ENCODE measurements around the gene RIPPLY1. TPM values are rescaled to one million over a fixed set of nuclear protein-coding genes. Genes with fewer than 3 reads are reported as not detected.

RIPPLY1 gene
- total RNA-seq (2021; fragmentation: NEBNext Ultra II Directional; extraction: Animal tissue kit (Norgen Biotek cat#: 25700)): not detected
- long read RNA-seq: 0 reads

GRCh38 chrX:106903291-106903824 lies at the start of gene RIPPLY1:
Gene RIPPLY1 (minus strand): TSS chrX:106903341. CDS start chrX:106903287, 54 bp downstream.
- H3K9me3 Mint-ChIP-seq: no peaks in the 10 kb centered on the region
- H3K27me3 Mint-ChIP-seq (ENCODE audit: insufficient read depth): peaks cover 3% of the 10 kb centered on the region
- TF ChIP-seq, protein P1, sequence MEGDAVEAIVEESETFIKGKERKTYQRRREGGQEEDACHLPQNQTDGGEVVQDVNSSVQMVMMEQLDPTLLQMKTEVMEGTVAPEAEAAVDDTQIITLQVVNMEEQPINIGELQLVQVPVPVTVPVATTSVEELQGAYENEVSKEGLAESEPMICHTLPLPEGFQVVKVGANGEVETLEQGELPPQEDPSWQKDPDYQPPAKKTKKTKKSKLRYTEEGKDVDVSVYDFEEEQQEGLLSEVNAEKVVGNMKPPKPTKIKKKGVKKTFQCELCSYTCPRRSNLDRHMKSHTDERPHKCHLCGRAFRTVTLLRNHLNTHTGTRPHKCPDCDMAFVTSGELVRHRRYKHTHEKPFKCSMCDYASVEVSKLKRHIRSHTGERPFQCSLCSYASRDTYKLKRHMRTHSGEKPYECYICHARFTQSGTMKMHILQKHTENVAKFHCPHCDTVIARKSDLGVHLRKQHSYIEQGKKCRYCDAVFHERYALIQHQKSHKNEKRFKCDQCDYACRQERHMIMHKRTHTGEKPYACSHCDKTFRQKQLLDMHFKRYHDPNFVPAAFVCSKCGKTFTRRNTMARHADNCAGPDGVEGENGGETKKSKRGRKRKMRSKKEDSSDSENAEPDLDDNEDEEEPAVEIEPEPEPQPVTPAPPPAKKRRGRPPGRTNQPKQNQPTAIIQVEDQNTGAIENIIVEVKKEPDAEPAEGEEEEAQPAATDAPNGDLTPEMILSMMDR (IDR thresholded peaks at IDR 0.05): no peak
- no peak within 1 kb of the TSS for H3K27ac Mint-ChIP-seq
- H3K4me3 Mint-ChIP-seq: no peak within 1 kb of the TSS
- no peaks in the 10 kb centered on the region for H3K36me3 Mint-ChIP-seq (ENCODE audit: low read depth)
- peaks cover 21% of the 10 kb centered on the region for H3K4me1 Mint-ChIP-seq (ENCODE audit: low read depth)
- DNase-seq: no peak

GRCh38 chrX:106952538-106952937 lies 49.4 kb upstream of the RIPPLY1 start:
- H3K27me3 Mint-ChIP-seq (ENCODE audit: insufficient read depth): no peaks in the 10 kb centered on the region; the same call in 1 of the 2 replicates
- no peak overlapping the region for H3K4me3 Mint-ChIP-seq
- peaks cover 33% of the 10 kb centered on the region for H3K4me1 Mint-ChIP-seq (ENCODE audit: low read depth)
- TF ChIP-seq, protein P1 (IDR thresholded peaks at IDR 0.05): no peak
- H3K27ac Mint-ChIP-seq: no peak overlapping the region
- H3K9me3 Mint-ChIP-seq: no peaks in the 10 kb centered on the region
- DNase-seq: no peak
- no peaks in the 10 kb centered on the region; the same call in 1 of the 2 replicates for H3K36me3 Mint-ChIP-seq (ENCODE audit: low read depth)

DNA sequence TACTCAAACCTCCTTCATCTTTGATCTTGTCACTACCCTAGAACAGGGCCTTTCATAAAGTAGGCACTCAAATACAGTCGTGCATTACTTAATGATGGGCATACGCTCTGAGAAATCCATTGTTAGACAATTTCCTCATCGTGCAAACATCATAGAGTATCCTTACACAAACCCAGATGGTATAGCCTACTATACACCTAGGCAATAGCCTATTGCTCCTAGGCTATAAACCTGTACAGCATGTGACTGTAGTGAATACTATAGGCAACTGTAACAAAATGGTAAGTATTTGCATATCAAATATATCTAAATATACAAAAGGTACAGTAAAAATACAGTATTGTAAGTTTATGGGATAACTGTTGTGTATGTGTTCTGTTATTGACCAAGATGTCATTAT lies 48.9 kb upstream of the RIPPLY1 start:
- H3K4me1 Mint-ChIP-seq (ENCODE audit: low read depth): peaks cover 32% of the 10 kb centered on the region
- no peak overlapping the region for H3K4me3 Mint-ChIP-seq
- TF ChIP-seq, protein P1 (IDR thresholded peaks at IDR 0.05): no peak
- H3K9me3 Mint-ChIP-seq: no peaks in the 10 kb centered on the region
- no peak for DNase-seq
- H3K27ac Mint-ChIP-seq: no peak overlapping the region
- no peaks in the 10 kb centered on the region; the same call in 1 of the 2 replicates for H3K27me3 Mint-ChIP-seq (ENCODE audit: insufficient read depth)
- H3K36me3 Mint-ChIP-seq (ENCODE audit: low read depth): no peaks in the 10 kb centered on the region; the same call in 1 of the 2 replicates

DNA sequence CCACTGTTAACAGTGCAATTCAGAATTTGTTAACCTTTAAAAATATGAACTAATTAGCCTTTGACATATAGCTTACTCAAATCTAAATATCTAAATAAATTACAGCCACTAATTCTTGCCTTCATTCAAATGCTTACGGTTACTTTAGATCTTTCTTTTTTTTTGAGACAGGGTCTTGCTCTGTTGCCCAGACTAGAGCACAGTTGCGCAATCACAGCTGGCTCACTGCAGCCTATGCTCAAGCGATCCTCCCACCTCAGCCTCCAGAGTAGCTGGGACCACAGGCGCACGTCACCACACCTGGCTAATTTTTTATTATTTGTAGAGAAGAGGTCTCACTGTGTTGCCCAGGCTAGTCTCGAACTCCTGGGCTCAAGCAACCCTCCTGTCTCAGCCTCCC lies 48.1 kb upstream of the RIPPLY1 start:
- H3K4me1 Mint-ChIP-seq (ENCODE audit: low read depth): peaks cover 30% of the 10 kb centered on the region

DNA sequence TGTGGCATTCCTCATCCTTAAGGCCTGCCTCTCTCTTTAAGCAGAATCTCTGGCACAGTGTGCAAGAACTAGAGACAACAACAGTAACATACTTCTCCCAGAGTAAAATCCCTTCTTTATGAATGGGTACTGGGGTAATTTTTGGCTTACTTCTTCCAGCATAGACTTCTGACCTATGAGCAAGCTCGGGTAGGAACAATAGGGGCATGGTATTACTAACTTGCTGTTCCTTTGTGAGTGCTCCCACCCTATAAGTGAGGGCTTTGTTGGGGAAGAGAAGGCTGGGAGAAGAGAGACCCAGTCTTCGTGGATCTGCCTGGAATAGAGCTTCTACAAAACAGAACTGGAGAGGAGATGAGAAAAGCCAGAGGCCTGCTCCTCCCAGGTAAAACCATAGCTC lies 47.2 kb upstream of the RIPPLY1 start:
- Mint-ChIP-seq H3K27me3 (ENCODE audit: insufficient read depth) (no peaks in the 10 kb centered on the region), H3K36me3 (ENCODE audit: low read depth) (no peaks in the 10 kb centered on the region), H3K27ac (no peak overlapping the region), H3K4me3 (no peak overlapping the region), H3K4me1 (ENCODE audit: low read depth) (peaks cover 22% of the 10 kb centered on the region), H3K9me3 (no peaks in the 10 kb centered on the region)
- TF ChIP-seq, protein P1 (IDR thresholded peaks at IDR 0.05): no peak
- no peak for DNase-seq

More for the DNA sequence above, 48.1 kb upstream of the RIPPLY1 start:
- Mint-ChIP-seq H3K9me3 (no peaks in the 10 kb centered on the region), H3K27me3 (ENCODE audit: insufficient read depth) (no peaks in the 10 kb centered on the region; the same call in 1 of the 2 replicates), H3K27ac (no peak overlapping the region), H3K36me3 (ENCODE audit: low read depth) (no peaks in the 10 kb centered on the region; the same call in 1 of the 2 replicates), H3K4me3 (no peak overlapping the region)
- DNase-seq: no peak
- TF ChIP-seq, protein P1 (IDR thresholded peaks at IDR 0.05): no peak

Data from HFFc6 (cell line).